NCI-H1048 (cell line): ENCODE measurements around the gene KRTAP4-3.
"Not testable (repeated sequence)": the region's sequence is repeated elsewhere in the genome, so short reads cannot be mapped to it uniquely, and the experiment has no call there.

Experiments
- DNase-seq: peaks from one replicate; lab custom pipeline; 2025; lab: John Stamatoyannopoulos, UW

KRTAP4-3 gene

DNA sequence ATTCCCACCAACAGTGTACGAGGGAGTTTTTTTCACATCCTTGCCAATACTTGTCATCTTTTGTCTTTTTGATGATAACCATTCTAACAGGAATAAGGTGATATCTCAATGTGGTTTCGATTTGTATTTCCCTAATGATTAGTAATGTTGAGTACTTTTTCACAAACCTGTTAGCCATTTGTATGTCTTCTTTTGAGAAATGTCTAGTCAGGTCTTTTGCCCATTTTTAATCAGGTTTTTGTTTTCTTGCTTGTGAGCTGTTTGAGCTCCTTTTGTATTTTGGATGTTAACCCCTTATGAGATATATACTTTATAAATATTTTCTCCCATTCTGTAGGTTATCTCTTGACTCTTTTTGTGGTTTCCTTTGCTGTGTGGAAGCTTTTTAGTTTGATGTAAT lies 16.5 kb downstream of the KRTAP4-3 start:
- DNase-seq = no peak

DNA sequence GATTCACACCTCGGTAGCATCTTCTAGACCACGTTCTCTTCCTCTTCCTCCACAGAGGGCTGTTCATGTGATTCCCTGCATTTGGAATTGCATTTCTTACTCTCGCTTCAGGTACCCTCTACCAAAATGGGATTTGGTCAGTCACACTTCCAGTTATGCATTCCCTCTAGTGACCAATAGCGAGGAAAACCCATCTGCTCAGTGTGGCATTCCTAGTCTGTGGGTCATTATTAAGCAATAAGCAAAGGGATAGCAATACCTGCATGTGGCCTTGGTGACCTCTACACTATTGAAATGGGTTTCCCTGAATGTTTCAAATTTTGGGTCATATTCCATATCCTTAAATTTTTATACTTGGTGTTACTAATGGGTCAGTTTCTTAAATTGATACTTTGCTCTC lies 18.0 kb downstream of the KRTAP4-3 start:
- no peak for DNase-seq

DNA sequence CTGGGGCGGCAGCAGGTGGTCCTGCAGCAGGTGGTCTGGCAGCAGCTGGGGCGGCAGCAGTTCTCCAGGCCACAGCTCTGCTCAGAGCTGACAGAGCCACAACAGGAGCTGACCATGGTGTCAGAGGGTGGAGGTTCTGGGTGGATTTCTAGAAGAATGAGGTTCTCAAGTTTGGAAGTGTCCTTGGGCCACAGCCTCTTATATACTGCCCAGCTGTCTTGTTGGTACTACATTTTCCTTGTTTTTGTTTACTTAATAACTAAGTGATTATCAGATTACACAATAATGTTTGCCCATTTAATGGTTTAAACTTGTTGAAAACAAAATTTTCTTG lies 18.4 kb downstream of the KRTAP4-3 start, which contains the start of gene KRTAP4-5:
Gene KRTAP4-5 (minus strand): TSS at position 174 of the 334 bp plus-strand sequence. CDS start 58 bp downstream, at position 116.
- no peak for DNase-seq

GRCh38 chr17:41148971-41149651 lies 18.9 kb downstream of the KRTAP4-3 start:
- not testable (repeated sequence) for DNase-seq

DNA sequence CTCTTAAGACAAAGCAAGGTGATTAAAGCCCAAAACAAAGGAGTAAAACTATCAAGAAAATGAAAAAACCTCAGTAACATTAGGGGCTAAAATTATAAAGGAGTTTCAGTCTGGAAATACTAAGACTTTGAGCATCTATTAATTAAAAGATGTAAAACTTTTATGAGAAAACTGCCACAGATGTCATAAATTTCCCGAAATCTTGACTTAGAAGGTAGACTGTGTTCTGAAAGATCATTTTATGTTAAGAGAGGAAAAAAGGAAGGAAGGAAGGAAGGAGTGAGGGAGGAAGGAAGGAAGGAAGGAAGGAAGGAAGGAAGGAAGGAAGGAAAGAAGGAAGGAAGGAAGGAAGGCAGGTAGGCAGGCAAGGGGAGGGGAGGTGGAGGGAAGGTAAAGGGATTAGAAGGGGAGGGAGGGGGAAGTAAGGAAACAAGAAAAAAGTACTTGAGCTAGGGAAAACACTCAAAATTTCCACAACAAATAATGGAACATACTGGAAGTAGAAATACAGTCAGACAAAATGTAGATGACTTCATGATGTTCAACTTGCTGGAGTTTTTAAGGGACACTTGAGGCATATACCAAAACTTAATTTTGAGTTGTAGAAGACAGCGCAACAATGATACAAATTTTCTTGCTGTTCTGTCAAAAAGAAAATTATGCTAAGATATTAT lies 20.4 kb downstream of the KRTAP4-3 start:
- DNase-seq = no peak

DNA sequence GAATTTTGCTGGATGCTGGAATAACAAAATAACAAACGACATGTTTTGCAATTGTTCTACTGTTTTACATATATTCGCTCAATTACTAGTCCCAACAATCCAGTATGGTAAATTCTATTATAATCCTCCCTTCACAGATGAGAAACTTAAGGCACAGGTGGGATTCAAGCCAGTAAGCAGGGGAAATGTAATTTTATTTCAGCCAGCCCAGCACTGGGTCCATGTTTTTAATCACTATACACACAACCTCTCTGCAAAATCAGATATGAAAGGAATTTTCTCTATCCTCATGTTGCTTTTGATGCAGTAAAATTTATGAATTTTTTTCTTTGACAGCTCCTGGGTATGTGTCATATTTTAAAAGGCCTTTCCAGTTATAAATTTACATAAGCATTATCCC lies 22.8 kb downstream of the KRTAP4-3 start:
- DNase-seq = no peak

DNA sequence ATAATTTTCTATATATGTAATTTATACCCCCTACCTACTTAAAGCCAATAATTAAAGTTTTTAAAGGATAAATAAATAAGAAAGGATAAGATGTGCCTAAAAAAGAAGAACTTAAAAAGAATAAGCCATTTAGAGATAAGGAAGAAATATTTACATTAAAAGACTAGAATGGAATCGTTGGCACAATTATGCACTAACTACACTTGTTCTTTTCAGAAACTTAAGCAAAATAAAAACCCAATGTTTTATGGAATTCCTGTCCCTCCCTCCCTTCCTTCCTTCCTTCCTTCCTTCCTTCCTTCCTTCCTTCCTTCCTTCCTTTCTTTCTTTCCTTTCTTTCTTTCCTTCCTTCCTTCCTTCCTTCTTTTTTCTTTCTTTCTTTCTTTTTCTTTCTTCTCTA lies 23.2 kb downstream of the KRTAP4-3 start:
- no peak for DNase-seq

GRCh38 chr17:41141361-41141760 lies 26.7 kb downstream of the KRTAP4-3 start:
- DNase-seq = no peak

DNA sequence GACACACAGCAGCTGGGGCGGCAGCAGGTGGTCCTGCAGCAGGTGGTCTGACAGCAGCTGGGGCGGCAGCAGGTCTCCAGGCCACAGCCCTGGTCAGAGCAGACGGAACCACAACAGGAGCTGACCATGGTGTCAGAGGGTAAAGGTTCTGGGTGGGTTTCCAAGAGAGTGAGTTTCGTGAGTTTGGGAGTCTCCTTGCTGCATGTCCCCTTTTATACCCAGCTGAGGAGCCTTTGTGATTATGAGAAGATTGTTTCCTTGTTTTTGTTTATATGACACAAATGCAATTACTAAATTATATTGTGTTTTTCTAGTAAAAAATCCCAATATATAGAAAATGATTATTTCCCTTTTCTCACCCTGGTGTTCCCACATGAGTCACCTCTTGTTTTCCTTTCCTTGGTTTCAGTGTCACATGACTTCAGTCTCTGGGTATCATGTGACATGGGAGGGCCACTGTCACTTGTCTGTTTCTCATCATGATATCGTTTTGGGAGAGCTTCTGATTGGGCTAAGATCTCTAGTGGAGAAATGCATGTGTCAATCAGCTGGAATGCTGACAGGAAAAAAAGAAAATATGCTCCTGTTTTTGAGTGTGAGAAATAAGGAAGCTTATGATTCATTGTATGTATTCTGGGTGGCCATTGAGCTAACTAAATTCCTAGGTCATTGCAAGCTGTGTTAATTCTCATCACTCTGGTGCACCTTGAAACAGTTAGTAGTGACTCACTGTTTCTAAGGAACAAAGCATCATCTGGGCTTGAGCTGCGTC lies 27.5 kb downstream of the KRTAP4-3 start, which contains the start of gene KRTAP4-6:
Gene KRTAP4-6 (minus strand): TSS at position 185 of the 772 bp plus-strand sequence. CDS start 57 bp downstream, at position 128.
- DNase-seq = no peak

DNA sequence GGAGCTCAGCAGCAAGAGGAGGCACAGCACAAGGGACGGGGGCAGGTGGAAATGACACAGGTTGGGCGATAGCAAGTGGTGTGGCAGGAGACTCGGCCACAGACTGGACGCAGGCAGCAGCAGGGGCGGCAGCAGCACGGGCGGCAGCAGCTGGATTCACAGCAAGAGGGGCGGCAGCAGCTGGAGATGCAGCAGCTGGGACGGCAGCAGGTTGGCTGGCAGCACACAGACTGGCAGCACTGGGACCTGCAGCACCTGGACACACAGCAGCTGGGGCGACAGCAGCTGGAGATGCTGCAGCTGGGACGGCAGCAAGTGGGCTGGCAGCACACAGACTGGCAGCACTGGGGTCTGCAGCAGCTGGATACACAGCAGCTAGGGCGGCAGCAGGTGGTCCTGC lies 28.2 kb downstream of the KRTAP4-3 start:
- DNase-seq = not testable (repeated sequence)

DNA sequence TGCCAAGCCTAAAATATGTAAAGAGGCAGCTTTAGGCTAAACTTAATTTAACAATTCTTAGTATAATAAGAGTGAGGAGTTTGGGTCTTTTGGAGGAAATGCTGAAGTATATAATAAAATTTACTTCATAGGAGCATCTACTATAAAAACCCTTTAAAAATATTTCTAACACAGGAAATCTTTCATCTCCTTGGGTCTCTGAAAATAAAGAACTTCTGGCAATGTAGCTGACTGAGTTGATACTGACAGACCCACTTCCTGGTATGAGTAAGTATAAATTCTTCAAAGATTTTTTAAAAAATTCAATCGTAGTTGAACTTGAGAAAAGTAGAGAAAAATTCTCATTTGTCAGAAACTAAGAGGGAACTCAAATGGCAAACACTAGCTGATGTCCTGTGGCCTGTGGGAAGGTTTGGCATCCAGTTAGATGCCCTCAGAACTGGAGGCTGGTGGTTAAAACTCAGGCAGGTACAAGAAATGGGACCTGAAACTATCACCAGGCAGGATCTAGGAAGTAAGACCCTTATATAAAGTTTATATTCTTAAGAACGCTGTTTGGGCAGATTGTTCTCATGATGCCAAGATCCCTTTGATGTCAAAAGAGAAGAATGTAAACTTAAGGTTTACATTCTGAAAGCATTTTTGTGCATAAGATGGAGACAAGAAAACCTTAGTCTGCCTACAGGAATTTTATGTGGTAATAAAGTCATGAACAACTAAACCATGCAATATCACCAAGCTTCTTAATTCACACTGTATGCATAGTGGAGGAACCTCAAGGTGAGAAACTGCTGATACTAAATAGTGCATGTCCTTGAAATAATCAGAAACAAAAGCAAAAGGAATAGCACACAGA lies 33.9 kb downstream of the KRTAP4-3 start:
- no peak for DNase-seq

DNA sequence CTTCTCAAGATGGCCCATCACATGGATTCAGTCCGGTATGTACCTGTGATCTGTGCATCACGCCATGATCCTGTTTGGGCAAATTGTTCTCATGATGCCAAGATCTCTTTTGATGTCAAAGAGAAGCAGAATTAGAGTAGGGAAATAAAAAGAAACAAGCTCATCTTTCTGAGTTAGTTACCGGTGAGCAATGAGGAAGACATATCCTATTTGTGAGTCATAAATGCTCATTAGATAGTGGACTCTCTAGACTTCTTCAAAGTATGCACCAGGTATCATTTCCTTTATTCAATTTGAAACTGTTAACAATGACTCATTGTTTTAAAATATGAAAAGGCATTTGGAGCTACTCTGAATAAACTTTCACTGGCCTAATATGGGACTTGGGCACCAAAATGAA lies 36.0 kb downstream of the KRTAP4-3 start:
- DNase-seq = no peak

DNA sequence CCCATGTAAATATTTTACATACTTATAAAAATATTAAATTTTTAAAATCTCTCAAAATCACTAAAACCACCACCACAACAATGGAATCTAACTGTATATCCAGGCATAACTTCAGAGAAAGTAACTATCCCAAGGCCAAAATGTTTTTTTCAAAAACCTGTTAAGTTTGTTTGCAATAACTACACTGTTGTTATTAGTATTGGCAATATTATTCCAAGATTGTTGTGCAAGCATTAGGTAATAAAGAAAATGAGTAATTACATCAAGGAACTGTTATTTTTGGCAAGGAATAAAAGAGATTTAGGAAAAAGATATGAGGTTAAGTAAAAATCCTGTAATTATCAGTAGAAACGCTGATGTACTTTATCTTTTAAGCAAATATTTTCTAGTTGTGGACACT lies 40.6 kb downstream of the KRTAP4-3 start:
- DNase-seq = no peak

DNA sequence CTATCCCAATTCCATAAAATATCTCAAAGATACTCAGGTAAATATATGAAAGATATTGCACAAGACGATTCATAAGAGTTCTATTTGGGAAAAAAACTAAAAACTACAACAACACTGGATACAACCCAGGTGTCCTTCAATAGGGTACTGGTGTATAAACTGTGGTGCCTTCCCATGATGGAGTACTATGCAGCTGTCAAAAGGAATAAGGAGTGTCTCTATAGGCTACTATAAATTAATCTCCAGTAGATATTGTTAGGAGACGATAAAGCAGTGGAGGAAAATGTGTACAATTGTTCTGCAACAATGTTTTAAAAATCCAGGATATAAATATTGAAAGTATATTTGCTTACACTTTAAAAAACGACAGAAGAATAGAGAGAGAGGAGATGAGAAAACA lies 41.6 kb downstream of the KRTAP4-3 start:
- no peak for DNase-seq

GRCh38 chr17:41125064-41125463 lies 43.0 kb downstream of the KRTAP4-3 start:
- DNase-seq = no peak

GRCh38 chr17:41123991-41124371 lies 44.0 kb downstream of the KRTAP4-3 start, which contains the start of gene KRTAP4-12:
TSS of gene KRTAP4-12 (minus strand) at chr17:41124182. CDS start at chr17:41124122, 60 bp downstream.
- not testable (repeated sequence) for DNase-seq

DNA sequence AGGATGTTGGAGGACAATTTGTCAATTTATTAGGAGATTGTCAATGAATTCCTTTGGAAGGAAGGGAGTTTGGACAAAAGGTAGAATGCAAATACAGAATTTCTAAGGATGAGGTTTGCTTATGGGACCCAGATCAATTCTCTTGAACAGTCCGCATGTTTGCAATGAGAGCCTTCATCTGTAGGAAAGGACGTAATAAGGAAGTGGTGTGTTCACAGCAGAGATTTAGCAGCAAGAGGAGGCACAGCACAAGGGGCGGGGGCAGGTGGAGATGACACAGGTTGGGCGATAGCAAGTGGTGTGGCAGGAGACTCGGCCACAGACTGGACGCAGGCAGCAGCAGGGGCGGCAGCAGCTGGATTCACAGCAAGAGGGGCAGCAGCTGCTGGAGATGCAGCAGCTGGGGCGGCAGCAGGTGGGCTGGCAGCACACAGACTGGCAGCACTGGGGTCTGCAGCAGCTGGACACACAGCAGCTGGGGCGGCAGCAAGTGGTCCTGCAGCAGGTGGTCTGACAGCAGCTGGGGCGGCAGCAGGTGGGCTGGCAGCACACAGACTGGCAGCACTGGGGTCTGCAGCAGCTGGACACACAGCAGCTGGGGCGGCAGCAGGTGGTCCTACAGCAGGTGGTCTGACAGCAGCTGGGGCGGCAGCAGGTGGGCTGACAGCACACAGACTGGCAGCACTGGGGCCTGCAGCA lies 44.6 kb downstream of the KRTAP4-3 start:
- DNase-seq = not testable (repeated sequence)

DNA sequence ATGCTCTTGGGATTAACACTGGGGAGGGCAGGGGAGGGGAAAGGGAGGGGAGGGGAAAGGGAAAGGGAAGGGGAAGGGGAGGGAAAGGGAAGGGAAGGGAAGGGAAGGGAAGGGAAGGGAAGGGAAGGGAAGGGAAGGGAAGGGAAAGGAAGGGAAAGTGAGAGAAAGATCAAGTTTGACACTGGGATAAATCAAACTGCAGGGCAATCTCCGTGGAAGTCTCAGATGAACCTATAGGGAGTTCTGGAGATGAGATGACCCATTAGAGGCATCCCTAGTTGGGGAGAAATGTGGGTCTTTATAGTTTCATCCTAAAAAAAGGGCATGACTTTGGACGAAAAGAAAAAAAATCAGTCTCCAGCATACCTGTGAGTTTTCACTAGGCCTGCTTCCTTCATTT lies 46.3 kb downstream of the KRTAP4-3 start:
- no peak for DNase-seq

- not testable (repeated sequence) for DNase-seq
These were observed 48.0 kb downstream of the KRTAP4-3 start for GRCh38 chr17:41119696-41120690.

DNA sequence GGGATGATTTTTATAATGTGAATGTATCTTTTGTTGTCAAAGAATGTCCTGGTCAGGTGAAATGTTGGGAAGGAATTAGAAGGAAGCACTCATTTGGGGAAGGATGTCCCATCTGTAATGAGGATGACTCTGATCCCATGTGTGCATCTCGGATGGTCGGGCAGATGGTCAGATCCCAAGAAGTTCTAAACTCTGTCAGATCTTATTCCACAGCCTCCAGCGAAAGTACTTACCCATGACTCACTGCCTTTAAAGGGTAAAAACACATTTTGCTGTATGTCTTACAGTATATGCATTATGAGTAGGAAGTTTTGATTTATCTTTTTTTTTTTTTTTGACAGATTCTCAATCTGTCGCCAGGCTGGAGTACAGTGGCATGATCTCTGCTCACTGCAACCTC lies 49.3 kb downstream of the KRTAP4-3 start:
- DNase-seq = no peak
